ENCODE data around the gene MYZAP. TPM values are rescaled to one million over a fixed set of nuclear protein-coding genes. Genes with fewer than 3 reads are reported as not detected.

The MYZAP gene
- polyA plus RNA-seq, 1 of the 3 experiments (the other 2 are of a cell fraction), result 0.07 TPM

GRCh38 chr15:57698243-57698642 is 106.5 kb downstream of the MYZAP start (continued):
- TF ChIP-seq ZBTB33 (IDR thresholded peaks at IDR 0.05; ENCODE audit: borderline replicate concordance, low read depth) (no peak), RFX5 (IDR thresholded peaks at IDR 0.05; ENCODE audit: low read length) (no peak), JUND (IDR thresholded peaks at IDR 0.05) (no peak), TCF12 (IDR thresholded peaks at IDR 0.05) (no peak), GATA2 (CRISPR knock-in tag; IDR thresholded peaks at IDR 0.05) (no peak), PBX3 (IDR thresholded peaks at IDR 0.05) (no peak), GABPA (IDR thresholded peaks at IDR 0.05; ENCODE audit: low read depth) (no peak), FOXJ3 (CRISPR knock-in tag; IDR thresholded peaks at IDR 0.05) (no peak)
- TF ChIP-seq, protein P1, sequence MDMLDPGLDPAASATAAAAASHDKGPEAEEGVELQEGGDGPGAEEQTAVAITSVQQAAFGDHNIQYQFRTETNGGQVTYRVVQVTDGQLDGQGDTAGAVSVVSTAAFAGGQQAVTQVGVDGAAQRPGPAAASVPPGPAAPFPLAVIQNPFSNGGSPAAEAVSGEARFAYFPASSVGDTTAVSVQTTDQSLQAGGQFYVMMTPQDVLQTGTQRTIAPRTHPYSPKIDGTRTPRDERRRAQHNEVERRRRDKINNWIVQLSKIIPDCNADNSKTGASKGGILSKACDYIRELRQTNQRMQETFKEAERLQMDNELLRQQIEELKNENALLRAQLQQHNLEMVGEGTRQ (IDR thresholded peaks at IDR 0.05; ENCODE audit: borderline replicate concordance, low read depth, low read length), result no peak

DNA sequence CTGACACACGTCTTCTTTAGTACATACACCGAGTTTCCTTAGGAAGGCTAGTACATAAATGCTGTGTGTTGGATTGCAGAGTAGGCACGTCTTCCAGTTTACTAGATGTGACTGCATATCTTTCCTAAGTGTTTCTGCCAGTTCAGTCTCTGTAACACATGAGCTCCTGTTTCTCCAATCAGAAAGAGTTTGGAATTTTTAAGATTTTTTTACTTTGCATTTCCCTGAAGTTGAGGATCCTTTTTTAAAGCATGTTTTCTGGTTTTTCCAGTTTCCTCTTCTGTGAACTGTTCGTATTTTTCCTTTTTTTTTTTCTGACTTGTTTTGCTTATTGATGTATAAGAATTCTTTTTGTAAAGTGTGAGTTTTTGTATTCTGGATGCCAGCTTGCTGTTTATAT is 107.3 kb downstream of the MYZAP start:
- H4K20me1 ChIP-seq (ENCODE audit: insufficient read depth), result no peaks in the 10 kb centered on the region
- no peak for TF ChIP-seq FOSL2 (IDR thresholded peaks at IDR 0.05; ENCODE audit: borderline replicate concordance, low read depth)
- TF ChIP-seq ELF1 (IDR thresholded peaks at IDR 0.05), result no peak
- TF ChIP-seq, protein P1 (IDR thresholded peaks at IDR 0.05; ENCODE audit: borderline replicate concordance, low read depth, low read length), result no peak
- no peak for TF ChIP-seq SIN3A (IDR thresholded peaks at IDR 0.05; ENCODE audit: borderline replicate concordance, low read depth, low read length)
- no peak for TF ChIP-seq TCF12 (IDR thresholded peaks at IDR 0.05)
- no peak for TF ChIP-seq EZH2phosphoT487 (IDR thresholded peaks at IDR 0.05; ENCODE audit: borderline replicate concordance, low read depth)
- TF ChIP-seq MEF2A (IDR thresholded peaks at IDR 0.05; ENCODE audit: borderline replicate concordance, low read depth), result no peak
- TF ChIP-seq GABPA (IDR thresholded peaks at IDR 0.05; ENCODE audit: low read depth), result no peak
- TF ChIP-seq FOXJ3 (CRISPR knock-in tag; IDR thresholded peaks at IDR 0.05), result no peak
- no peak for TF ChIP-seq ZBTB33 (IDR thresholded peaks at IDR 0.05; ENCODE audit: borderline replicate concordance, low read depth)
- TF ChIP-seq RFX5 (IDR thresholded peaks at IDR 0.05; ENCODE audit: low read length), result no peak
- no peak for TF ChIP-seq TEAD4 (IDR thresholded peaks at IDR 0.05; ENCODE audit: borderline replicate concordance, insufficient read depth)
- TF ChIP-seq TAF1 (IDR thresholded peaks at IDR 0.05; ENCODE audit: borderline replicate concordance, low read depth, low read length), result no peak
- TF ChIP-seq RXRA (IDR thresholded peaks at IDR 0.05; ENCODE audit: borderline replicate concordance, low read depth), result no peak
- H3K27ac ChIP-seq (ENCODE audit: low read depth in 2 of 2, low read length in 1 of 2), result no peak overlapping the region
- H3K4me1 ChIP-seq (ENCODE audit: control insufficient read depth in 1 of 2, insufficient read depth in 2 of 2, low read depth in 1 of 2, low read length in 1 of 2), result peaks cover 3 to 4% of the 10 kb centered on the region in 2 experiments
- H3K4me2 ChIP-seq, result no peak overlapping the region
- H3K27me3 ChIP-seq (ENCODE audit: insufficient read depth), result no peaks in the 10 kb centered on the region
- WGBS (ENCODE audit: low lambda C conversion rate), result 59% methylated on average over 4 of the region's 4 CpGs
- peaks cover 6% of the 10 kb centered on the region for H3F3A ChIP-seq (replicated peaks; ENCODE audit: insufficient read depth)
- no peak overlapping the region for H3K9ac ChIP-seq
- no peaks in the 10 kb centered on the region for H3K9me3 ChIP-seq
- DNase-seq, result no peak
- no peaks in the 10 kb centered on the region for H3K79me2 ChIP-seq (ENCODE audit: insufficient read depth)
- H3K9me2 ChIP-seq, result no peaks in the 10 kb centered on the region
- H2AFZ ChIP-seq (ENCODE audit: low read depth), result no peak overlapping the region
- CTCF ChIA-PET, result no interaction called here
- no peak overlapping the region for H3K4me3 ChIP-seq (ENCODE audit: low read depth in 2 of 2, low read length in 1 of 2)
- H3K36me3 ChIP-seq (replicated peaks in 1 of 2; ENCODE audit: control insufficient read depth in 1 of 2, insufficient read depth in 2 of 2, low read length in 1 of 2), result no peaks in the 10 kb centered on the region
- POLR2A ChIA-PET, result interaction anchor here (0.7 kb wide), 2 partner anchors 11 to 225 kb away, joined by 6 read pairs; no protein-coding TSS in a partner anchor

Measured in SK-N-SH (cell line).